SK-N-SH (cell line): Measurements from ENCODE around the gene TMX1. TPM values are rescaled to one million over a fixed set of nuclear protein-coding genes. Genes with fewer than 3 reads are reported as not detected.
A peak's percentile ranks its signal among the peaks of the same experiment; 100 is the strongest.

Source experiments
- CTCF ChIA-PET: fragments of 300-600, 350-600 bp; formaldehyde crosslinking; extraction: SDS; loops from one replicate; lab custom pipeline; 2021; lab: Yijun Ruan, JAX
- POLR2A ChIA-PET: fragments of 350-600 bp; sonication (Branson Sonifier 250); formaldehyde crosslinking; extraction: SDS; loops from one replicate; lab custom pipeline; 2020; ENCODE audit warnings: antibody characterized with exemption, inconsistent platforms; lab: Yijun Ruan, JAX
- DNase-seq: peaks from one replicate; pipeline ENCODE4 v3.0.0; 2012
- H2AFZ ChIP-seq: fragments of 200-600 bp; sonication (generic); 2 replicates; pipeline ENCODE4 v1.8.1; 2016; ENCODE audit warnings: antibody characterized with exemption, mild to moderate bottlenecking, low read depth
- H3F3A ChIP-seq: fragments of 200-600 bp; sonication (generic); replicated peaks from 2 replicates; pipeline ENCODE3; 2016; ENCODE audit warnings: antibody characterized with exemption, mild to moderate bottlenecking; ENCODE audit not compliant: insufficient read depth
- H3K27ac ChIP-seq, 2 experiments: fragments of 200-500 bp in 1 of 2; fragments of 200-600 bp in 1 of 2; sonication (Bioruptor generic) in 1 of 2; sonication (generic), shearing (Covaris generic) in 1 of 2; 2 replicates each; pipeline versions ENCODE4 v1.5.1 to v1.6.1; 2014 to 2016; ENCODE audit warnings: low read depth in 2 of 2, inconsistent platforms in 1 of 2, low read length in 1 of 2, mild to moderate bottlenecking in 1 of 2, mixed read lengths in 1 of 2
- H3K27me3 ChIP-seq: fragments of 200-600 bp; sonication (generic), shearing (Covaris generic); 2 replicates; pipeline ENCODE4 v1.6.1; 2016; ENCODE audit warnings: mixed run types; ENCODE audit not compliant: insufficient read depth
- H3K36me3 ChIP-seq, 2 experiments: fragments of 200-500 bp in 1 of 2; fragments of 200-600 bp in 1 of 2; sonication (Bioruptor generic) in 1 of 2; sonication (generic) in 1 of 2; replicated peaks in 1 of 2; 2 replicates each; pipeline versions ENCODE3 to v1.5.1; 2014 to 2016; ENCODE audit warnings: low read length in 1 of 2, mild to moderate bottlenecking in 1 of 2; ENCODE audit not compliant: insufficient read depth in 2 of 2, control insufficient read depth in 1 of 2
- H3K4me1 ChIP-seq, 2 experiments: fragments of 200-500 bp in 1 of 2; fragments of 200-600 bp in 1 of 2; sonication (Bioruptor generic) in 1 of 2; sonication (generic), shearing (Covaris generic) in 1 of 2; 2 replicates each; pipeline versions ENCODE4 v1.5.1 to v1.6.1; 2014 to 2016; ENCODE audit warnings: low read depth in 1 of 2, low read length in 1 of 2, mixed run types in 1 of 2; ENCODE audit not compliant: insufficient read depth in 2 of 2, control insufficient read depth in 1 of 2
- H3K4me2 ChIP-seq: fragments of 200-600 bp; sonication (generic), shearing (Covaris generic); 2 replicates; pipeline ENCODE4 v1.6.1; 2017; ENCODE audit warnings: mixed run types
- H3K4me3 ChIP-seq, 2 experiments: fragments of 200-500 bp in 1 of 2; fragments of 200-600 bp in 1 of 2; sonication (Bioruptor generic) in 1 of 2; sonication (generic), shearing (Covaris generic) in 1 of 2; 2 replicates each; pipeline versions ENCODE4 v1.5.1 to v1.8.1; 2014 to 2016; ENCODE audit warnings: low read depth in 2 of 2, inconsistent platforms in 1 of 2, low read length in 1 of 2, mild to moderate bottlenecking in 1 of 2, mixed read lengths in 1 of 2, moderate library complexity in 1 of 2
- H3K79me2 ChIP-seq: fragments of 200-600 bp; sonication (generic); 2 replicates; pipeline ENCODE4 v1.8.1; 2017; ENCODE audit warnings: mild to moderate bottlenecking; ENCODE audit not compliant: insufficient read depth
- H3K9ac ChIP-seq: fragments of 200-600 bp; sonication (generic); 2 replicates; pipeline ENCODE4 v1.6.1; 2017; ENCODE audit warnings: mixed run types
- H3K9me2 ChIP-seq: fragments of 200-600 bp; sonication (generic); 2 replicates; pipeline ENCODE4 v1.6.1; 2017; ENCODE audit warnings: mixed run types
- H3K9me3 ChIP-seq: fragments of 200-600 bp; sonication (generic); 2 replicates; pipeline ENCODE4 v1.6.1; 2017; ENCODE audit warnings: mixed run types, mild to moderate bottlenecking, moderate library complexity
- H4K20me1 ChIP-seq: fragments of 200-600 bp; sonication (generic); 2 replicates; pipeline ENCODE4 v1.6.1; 2017; ENCODE audit warnings: mild to moderate bottlenecking, mixed run types; ENCODE audit not compliant: insufficient read depth
- CHD2 ChIP-seq: fragments of 150-350 bp; IDR thresholded peaks from 2 replicates; pipeline ENCODE4 v1.6.1; 2018; ENCODE audit warnings: low read length; ENCODE audit not compliant: partially characterized antibody
- ELF1 ChIP-seq: IDR thresholded peaks from 2 replicates; pipeline ENCODE4 v1.4.0; 2012
- EP300 ChIP-seq, 2 experiments: IDR thresholded peaks; 2 replicates each; pipeline versions ENCODE4 v1.4.0 to v1.6.1; 2012; ENCODE audit warnings: borderline replicate concordance in 1 of 2, low read depth in 1 of 2, low read length in 1 of 2
- EZH2phosphoT487 ChIP-seq: fragments of 200-600 bp; sonication (generic); IDR thresholded peaks from 2 replicates; pipeline ENCODE4 v1.6.1; 2017; ENCODE audit warnings: low read depth, mixed run types, mild to moderate bottlenecking, antibody characterized with exemption, moderate library complexity, borderline replicate concordance
- FOXM1 ChIP-seq: IDR thresholded peaks from 2 replicates; pipeline ENCODE4 v1.4.0; 2012; ENCODE audit warnings: low read depth, mild to moderate bottlenecking
- GABPA ChIP-seq: IDR thresholded peaks from 2 replicates; pipeline ENCODE4 v1.4.0; 2012; ENCODE audit warnings: low read depth, mild to moderate bottlenecking
- GATA2 ChIP-seq: sonication (generic); formaldehyde crosslinking; IDR thresholded peaks from 2 replicates; pipeline ENCODE4 v1.5.0; 2020; ENCODE audit warnings: mild to moderate bottlenecking, missing genetic modification reagents
- JUND ChIP-seq: IDR thresholded peaks from 2 replicates; pipeline ENCODE4 v1.4.0; 2012
- MEF2A ChIP-seq: IDR thresholded peaks from 2 replicates; pipeline ENCODE4 v1.4.0; 2012; ENCODE audit warnings: low read depth, borderline replicate concordance
- MXI1 ChIP-seq: IDR thresholded peaks from 2 replicates; pipeline ENCODE4 v1.6.1; 2012; ENCODE audit warnings: mild to moderate bottlenecking, low read depth, low read length, improper control_type of control experiment
- PBX3 ChIP-seq: IDR thresholded peaks from 2 replicates; pipeline ENCODE4; 2012
- POLR2AphosphoS5 ChIP-seq: IDR thresholded peaks from 2 replicates; pipeline ENCODE4 v1.6.1; 2012; ENCODE audit warnings: low read depth, low read length
- RAD21 ChIP-seq: IDR thresholded peaks from 2 replicates; pipeline ENCODE4 v1.6.1; 2012; ENCODE audit warnings: mild to moderate bottlenecking, low read length
- REST ChIP-seq: IDR thresholded peaks from 2 replicates; pipeline ENCODE4 v1.6.1; 2012; ENCODE audit warnings: mild to moderate bottlenecking, low read depth, low read length, moderate library complexity
- RXRA ChIP-seq: IDR thresholded peaks from 2 replicates; pipeline ENCODE4 v1.4.0; 2012; ENCODE audit warnings: low read depth, mild to moderate bottlenecking, borderline replicate concordance
- SIN3A ChIP-seq: IDR thresholded peaks from 2 replicates; pipeline ENCODE4 v1.6.1; 2012; ENCODE audit warnings: low read depth, mild to moderate bottlenecking, low read length, moderate library complexity, borderline replicate concordance
- SMC3 ChIP-seq: IDR thresholded peaks from 2 replicates; pipeline ENCODE4 v1.6.1; 2012; ENCODE audit warnings: low read depth, low read length, improper control_type of control experiment
- TAF1 ChIP-seq: IDR thresholded peaks from 2 replicates; pipeline ENCODE4 v1.6.1; 2012; ENCODE audit warnings: low read depth, mild to moderate bottlenecking, low read length, moderate library complexity, borderline replicate concordance
- USF1 ChIP-seq: IDR thresholded peaks from 2 replicates; pipeline ENCODE4 v1.4.0; 2012; ENCODE audit warnings: low read depth, borderline replicate concordance
- YY1 ChIP-seq: IDR thresholded peaks from 2 replicates; pipeline ENCODE4 v1.4.0; 2012; ENCODE audit warnings: low read depth, mild to moderate bottlenecking
- WGBS: methylation state at CpG from one replicate; pipeline ENCODE4 v1.1.6; 2017; ENCODE audit warnings: low lambda C conversion rate; 5-methylcytosine and 5-hydroxymethylcytosine counted together
- polyA plus RNA-seq, 3 experiments: library from polyadenylated mRNA; depleted of rRNA; stranded (reverse); fragments of >200 nt; gene quantifications; 2 replicates each; pipeline ENCODE4 v1.2.3, GENCODE V29; 2012
- TF ChIP-seq, protein P1 (sequence below): IDR thresholded peaks from 2 replicates; pipeline ENCODE4 v1.4.0; 2012; ENCODE audit warnings: low read depth, borderline replicate concordance
- TF ChIP-seq, protein P2 (sequence below): fragments of 200-600 bp; sonication (generic); IDR thresholded peaks from 2 replicates; pipeline ENCODE4 v1.6.1; 2017; ENCODE audit warnings: antibody characterized with exemption, mild to moderate bottlenecking, moderate library complexity
- TF ChIP-seq, protein P3 (sequence below): IDR thresholded peaks from 2 replicates; pipeline ENCODE4 v1.4.0; 2012; ENCODE audit warnings: low read depth

TMX1 gene
- polyA plus RNA-seq, 1 of the 3 experiments (the other 2 are of a cell fraction), result 16.1 TPM

DNA sequence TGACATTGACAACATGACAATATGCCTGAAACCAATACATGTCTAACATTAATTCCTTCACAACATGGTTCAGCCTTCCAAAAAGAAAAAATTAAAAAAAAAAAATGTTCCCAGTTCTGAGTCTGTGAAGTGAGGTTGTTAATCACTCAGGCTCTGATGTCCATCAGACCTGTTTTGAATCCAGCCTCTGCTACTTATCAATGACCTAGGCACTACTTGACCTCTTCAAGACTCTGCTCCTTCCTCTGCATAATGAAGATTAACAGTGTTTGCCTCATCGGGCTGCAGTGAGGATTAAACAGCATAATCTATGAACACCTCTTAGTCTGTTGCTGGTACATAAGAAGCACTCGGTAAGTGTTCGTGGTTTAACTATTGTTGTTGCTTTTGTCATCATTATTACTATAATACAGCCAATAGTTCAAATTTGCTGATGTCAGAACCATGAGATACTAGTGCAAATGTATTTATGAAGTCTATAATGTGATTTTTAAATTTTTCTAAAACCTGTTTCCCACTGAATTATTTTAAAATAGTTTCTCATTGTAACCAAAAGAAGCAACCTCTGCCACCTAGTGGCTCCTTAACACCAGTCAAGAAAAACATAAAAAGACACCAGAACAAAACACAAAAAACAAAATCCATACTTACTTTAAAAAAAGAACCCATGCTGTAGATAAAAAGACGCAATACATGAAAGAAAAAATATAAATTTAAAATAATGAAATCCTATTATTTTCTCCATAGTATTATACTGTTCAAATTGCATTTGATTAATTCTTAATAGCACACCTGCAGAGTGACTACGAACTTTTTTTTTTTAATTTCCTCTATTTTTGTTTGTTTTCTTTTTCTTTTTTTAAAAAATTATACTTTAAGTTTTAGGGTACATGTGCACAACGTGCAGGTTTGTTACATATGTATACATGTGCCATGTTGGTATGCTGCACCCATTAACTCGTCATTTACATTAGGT is 20.3 kb upstream of the TMX1 start:
- no peak overlapping the region for H3K9ac ChIP-seq
- WGBS, result 59% methylated on average over 7 of the region's 7 CpGs
- CTCF ChIA-PET, result interaction anchor here (0.6 to 3.9 kb wide), 15 partner anchors 9 to 561 kb away, joined by 3 to 23 read pairs (median 6); partner anchors contain the start of genes PYGL and TRIM9
- no peak overlapping the region for H2AFZ ChIP-seq
- no peak overlapping the region for H3K4me2 ChIP-seq
- H3K4me1 ChIP-seq, result no peaks in the 10 kb centered on the region
- H3K9me3 ChIP-seq, result no peaks in the 10 kb centered on the region
- H3K27me3 ChIP-seq, result no peaks in the 10 kb centered on the region
- H3K9me2 ChIP-seq, result no peaks in the 10 kb centered on the region
- H4K20me1 ChIP-seq, result no peaks in the 10 kb centered on the region
- H3K79me2 ChIP-seq, result no peaks in the 10 kb centered on the region
- POLR2A ChIA-PET, result no interaction called here
- no peaks in the 10 kb centered on the region for H3F3A ChIP-seq
- H3K36me3 ChIP-seq, result no peaks in the 10 kb centered on the region
- no peak for DNase-seq
- H3K4me3 ChIP-seq, result no peak overlapping the region
- H3K27ac ChIP-seq, result no peak overlapping the region
- TF ChIP-seq MEF2A (no peak), SIN3A (no peak), POLR2AphosphoS5 (no peak), GABPA (no peak), RAD21 (peak; percentile 80), PBX3 (no peak), CHD2 (no peak), TAF1 (no peak), RXRA (no peak), GATA2 (CRISPR knock-in tag) (no peak), REST (no peak), FOXM1 (no peak), USF1 (no peak), EP300 (IDR thresholded peaks at IDR 0.05; ENCODE audit: borderline replicate concordance in 1 of 2, low read depth in 1 of 2, low read length in 1 of 2) (no peak), EZH2phosphoT487 (no peak), YY1 (no peak), JUND (no peak), ELF1 (no peak), SMC3 (peak; percentile 66), MXI1 (no peak)
- TF ChIP-seq, protein P1, sequence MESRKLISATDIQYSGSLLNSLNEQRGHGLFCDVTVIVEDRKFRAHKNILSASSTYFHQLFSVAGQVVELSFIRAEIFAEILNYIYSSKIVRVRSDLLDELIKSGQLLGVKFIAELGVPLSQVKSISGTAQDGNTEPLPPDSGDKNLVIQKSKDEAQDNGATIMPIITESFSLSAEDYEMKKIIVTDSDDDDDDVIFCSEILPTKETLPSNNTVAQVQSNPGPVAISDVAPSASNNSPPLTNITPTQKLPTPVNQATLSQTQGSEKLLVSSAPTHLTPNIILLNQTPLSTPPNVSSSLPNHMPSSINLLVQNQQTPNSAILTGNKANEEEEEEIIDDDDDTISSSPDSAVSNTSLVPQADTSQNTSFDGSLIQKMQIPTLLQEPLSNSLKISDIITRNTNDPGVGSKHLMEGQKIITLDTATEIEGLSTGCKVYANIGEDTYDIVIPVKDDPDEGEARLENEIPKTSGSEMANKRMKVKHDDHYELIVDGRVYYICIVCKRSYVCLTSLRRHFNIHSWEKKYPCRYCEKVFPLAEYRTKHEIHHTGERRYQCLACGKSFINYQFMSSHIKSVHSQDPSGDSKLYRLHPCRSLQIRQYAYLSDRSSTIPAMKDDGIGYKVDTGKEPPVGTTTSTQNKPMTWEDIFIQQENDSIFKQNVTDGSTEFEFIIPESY, result no peak
- TF ChIP-seq, protein P2, sequence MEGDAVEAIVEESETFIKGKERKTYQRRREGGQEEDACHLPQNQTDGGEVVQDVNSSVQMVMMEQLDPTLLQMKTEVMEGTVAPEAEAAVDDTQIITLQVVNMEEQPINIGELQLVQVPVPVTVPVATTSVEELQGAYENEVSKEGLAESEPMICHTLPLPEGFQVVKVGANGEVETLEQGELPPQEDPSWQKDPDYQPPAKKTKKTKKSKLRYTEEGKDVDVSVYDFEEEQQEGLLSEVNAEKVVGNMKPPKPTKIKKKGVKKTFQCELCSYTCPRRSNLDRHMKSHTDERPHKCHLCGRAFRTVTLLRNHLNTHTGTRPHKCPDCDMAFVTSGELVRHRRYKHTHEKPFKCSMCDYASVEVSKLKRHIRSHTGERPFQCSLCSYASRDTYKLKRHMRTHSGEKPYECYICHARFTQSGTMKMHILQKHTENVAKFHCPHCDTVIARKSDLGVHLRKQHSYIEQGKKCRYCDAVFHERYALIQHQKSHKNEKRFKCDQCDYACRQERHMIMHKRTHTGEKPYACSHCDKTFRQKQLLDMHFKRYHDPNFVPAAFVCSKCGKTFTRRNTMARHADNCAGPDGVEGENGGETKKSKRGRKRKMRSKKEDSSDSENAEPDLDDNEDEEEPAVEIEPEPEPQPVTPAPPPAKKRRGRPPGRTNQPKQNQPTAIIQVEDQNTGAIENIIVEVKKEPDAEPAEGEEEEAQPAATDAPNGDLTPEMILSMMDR, result peak; percentile 84
- TF ChIP-seq, protein P3, sequence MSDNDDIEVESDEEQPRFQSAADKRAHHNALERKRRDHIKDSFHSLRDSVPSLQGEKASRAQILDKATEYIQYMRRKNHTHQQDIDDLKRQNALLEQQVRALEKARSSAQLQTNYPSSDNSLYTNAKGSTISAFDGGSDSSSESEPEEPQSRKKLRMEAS, result no peak
